ENCODE results near the gene OSGIN1.

Gene OSGIN1

DNA sequence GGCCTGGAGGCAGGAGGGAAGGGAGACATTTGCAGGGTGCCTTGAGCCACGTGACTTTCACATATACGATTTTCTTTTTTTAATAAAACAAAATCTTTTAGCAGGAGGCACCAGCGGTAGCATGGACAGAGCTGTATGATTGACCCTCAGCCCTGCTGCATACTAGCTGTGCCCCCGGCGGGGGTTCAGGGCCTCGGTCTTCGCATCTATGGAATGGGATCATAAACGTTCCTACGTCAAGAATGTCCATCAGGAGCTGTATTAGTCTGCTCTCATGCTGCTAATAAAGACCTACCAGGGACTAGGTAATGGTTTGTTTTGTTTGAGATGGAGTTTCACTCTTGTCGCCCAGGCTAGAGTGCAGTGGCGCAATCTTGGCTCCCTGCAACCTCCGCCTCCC, 62.4 kb downstream of the OSGIN1 start:
- TF ChIP-seq, protein P1, sequence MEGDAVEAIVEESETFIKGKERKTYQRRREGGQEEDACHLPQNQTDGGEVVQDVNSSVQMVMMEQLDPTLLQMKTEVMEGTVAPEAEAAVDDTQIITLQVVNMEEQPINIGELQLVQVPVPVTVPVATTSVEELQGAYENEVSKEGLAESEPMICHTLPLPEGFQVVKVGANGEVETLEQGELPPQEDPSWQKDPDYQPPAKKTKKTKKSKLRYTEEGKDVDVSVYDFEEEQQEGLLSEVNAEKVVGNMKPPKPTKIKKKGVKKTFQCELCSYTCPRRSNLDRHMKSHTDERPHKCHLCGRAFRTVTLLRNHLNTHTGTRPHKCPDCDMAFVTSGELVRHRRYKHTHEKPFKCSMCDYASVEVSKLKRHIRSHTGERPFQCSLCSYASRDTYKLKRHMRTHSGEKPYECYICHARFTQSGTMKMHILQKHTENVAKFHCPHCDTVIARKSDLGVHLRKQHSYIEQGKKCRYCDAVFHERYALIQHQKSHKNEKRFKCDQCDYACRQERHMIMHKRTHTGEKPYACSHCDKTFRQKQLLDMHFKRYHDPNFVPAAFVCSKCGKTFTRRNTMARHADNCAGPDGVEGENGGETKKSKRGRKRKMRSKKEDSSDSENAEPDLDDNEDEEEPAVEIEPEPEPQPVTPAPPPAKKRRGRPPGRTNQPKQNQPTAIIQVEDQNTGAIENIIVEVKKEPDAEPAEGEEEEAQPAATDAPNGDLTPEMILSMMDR (IDR thresholded peaks at IDR 0.05; ENCODE audit: insufficient read depth, low read length, poor library complexity, severe bottlenecking) = no peak
- H3K36me3 ChIP-seq (ENCODE audit: control insufficient read depth, insufficient read depth, low read length) = no peaks in the 10 kb centered on the region

More for the DNA sequence above, 62.4 kb downstream of the OSGIN1 start:
- no peak overlapping the region for H3K4me3 ChIP-seq (replicated peaks; ENCODE audit: low read depth, low read length)
- DNase-seq (ENCODE audit: extremely low read depth, insufficient read length) = no peak
- H3K27me3 ChIP-seq (replicated peaks; ENCODE audit: control insufficient read depth, insufficient read depth, low read length) = no peaks in the 10 kb centered on the region
